Measurements from ENCODE around the gene UMAD1. TPM values are rescaled to one million over a fixed set of nuclear protein-coding genes. Genes with fewer than 3 reads are reported as not detected.

UMAD1 gene
- total RNA-seq, 1 donor from 2014 or later = 13.9 TPM

- CTCF ChIA-PET = no interaction called here
- ATAC-seq (ENCODE audit: low read depth) = no peak
- intact Hi-C loops (cut with micrococcal nuclease) = no loop called here
- Mint-ChIP-seq H3K27ac (no peak overlapping the region), H3K27me3 (no peaks in the 10 kb centered on the region), H3K4me3 (no peak overlapping the region), H3K36me3 (ENCODE audit: low read depth) (peaks cover 3% of the 10 kb centered on the region), H3K9me3 (no peaks in the 10 kb centered on the region), H3K4me1 (peaks cover 15% of the 10 kb centered on the region)
- DNase-seq = no peak
- POLR2A ChIA-PET = no interaction called here
- no peak for TF ChIP-seq CTCF (IDR thresholded peaks at IDR 0.05)
Measured at GRCh38 chr7:7810380-7810779, 169.8 kb downstream of the UMAD1 start.

DNA sequence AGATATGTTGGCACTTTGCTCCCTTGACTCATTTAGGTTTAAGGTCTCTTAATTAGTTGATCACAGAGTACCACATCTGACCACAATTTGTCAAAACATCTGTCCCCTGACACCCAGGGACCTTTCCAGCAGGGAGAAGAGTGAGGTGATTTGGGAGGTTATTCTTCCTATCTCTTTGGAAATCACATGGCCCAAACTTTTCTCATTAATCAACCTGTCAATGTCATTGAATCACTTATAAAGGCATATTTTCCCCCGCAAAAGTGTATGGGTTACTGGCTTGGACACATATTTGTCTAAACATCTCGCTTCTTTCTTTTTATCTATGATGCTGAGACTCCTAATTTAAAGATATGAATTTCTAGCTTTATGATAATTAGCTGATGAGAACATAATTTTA is 170.3 kb downstream of the UMAD1 start:
- Mint-ChIP-seq H3K4me1 (peaks cover 20% of the 10 kb centered on the region), H3K27ac (no peak overlapping the region), H3K4me3 (no peak overlapping the region), H3K9me3 (no peaks in the 10 kb centered on the region), H3K36me3 (ENCODE audit: low read depth) (peaks cover 3% of the 10 kb centered on the region), H3K27me3 (no peaks in the 10 kb centered on the region)
- intact Hi-C loops (cut with micrococcal nuclease) = no loop called here
- no peak for ATAC-seq (ENCODE audit: low read depth)
- no peak for DNase-seq
- TF ChIP-seq CTCF (IDR thresholded peaks at IDR 0.05) = no peak
- CTCF ChIA-PET = no interaction called here
- POLR2A ChIA-PET = no interaction called here

GRCh38 chr7:7812112-7812511 is 171.6 kb downstream of the UMAD1 start:
- Mint-ChIP-seq H3K9me3 (no peaks in the 10 kb centered on the region), H3K27me3 (no peaks in the 10 kb centered on the region), H3K27ac (no peak overlapping the region), H3K4me3 (no peak overlapping the region), H3K36me3 (ENCODE audit: low read depth) (peaks cover 3% of the 10 kb centered on the region), H3K4me1 (peaks cover 33% of the 10 kb centered on the region)
- CTCF ChIA-PET = no interaction called here
- no peak for ATAC-seq (ENCODE audit: low read depth)
- POLR2A ChIA-PET = no interaction called here
- intact Hi-C loops (cut with micrococcal nuclease) = no loop called here
- TF ChIP-seq CTCF (IDR thresholded peaks at IDR 0.05) = no peak
- DNase-seq = no peak

DNA sequence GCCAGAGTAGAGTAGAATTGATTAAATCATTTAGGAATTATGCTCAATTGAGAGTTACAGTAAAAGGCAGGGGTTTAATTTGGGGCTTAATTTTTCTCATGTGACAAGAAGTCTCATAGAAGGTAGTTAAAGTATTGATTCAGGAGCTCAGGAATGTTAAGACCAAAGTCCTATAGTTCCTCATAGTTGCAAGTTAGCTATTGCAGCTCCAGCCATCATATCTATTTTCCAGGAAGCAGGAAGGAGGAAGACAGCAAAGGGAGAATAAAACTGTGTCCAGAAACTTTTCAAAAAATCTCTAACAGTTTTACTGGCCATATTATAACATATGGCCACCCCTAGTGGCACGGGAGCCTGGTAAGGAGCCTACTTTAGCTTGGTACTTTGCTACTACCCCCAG is 174.8 kb downstream of the UMAD1 start:
- Mint-ChIP-seq H3K27me3 (no peaks in the 10 kb centered on the region), H3K36me3 (ENCODE audit: low read depth) (peaks cover 9% of the 10 kb centered on the region), H3K4me1 (peaks cover 65% of the 10 kb centered on the region), H3K27ac (peak overlapping the region; percentile 82), H3K9me3 (peaks cover 9% of the 10 kb centered on the region), H3K4me3 (no peak overlapping the region)
- no peak for DNase-seq
- TF ChIP-seq CTCF (IDR thresholded peaks at IDR 0.05) = no peak
- POLR2A ChIA-PET = no interaction called here
- CTCF ChIA-PET = no interaction called here
- no peak for ATAC-seq (ENCODE audit: low read depth)
- intact Hi-C loops (cut with micrococcal nuclease) = no loop called here

- ChIA-PET CTCF (no interaction called here), POLR2A (interaction anchor here (0.6 kb wide), 1 partner anchor 32 kb away, joined by 4 read pairs; no protein-coding TSS in a partner anchor)
- peak overlapping the region; percentile 82 for H3K27ac Mint-ChIP-seq
- intact Hi-C loops (cut with micrococcal nuclease) = loop anchor here (2.0 kb wide), 2 partner anchors 43 to 53 kb away; no protein-coding TSS in a partner anchor
- peaks cover 71% of the 10 kb centered on the region for H3K4me1 Mint-ChIP-seq
- DNase-seq = no peak
- H3K27me3 Mint-ChIP-seq = no peaks in the 10 kb centered on the region
- peaks cover 9% of the 10 kb centered on the region for H3K9me3 Mint-ChIP-seq
- peak; percentile 56 for ATAC-seq (ENCODE audit: low read depth)
- TF ChIP-seq CTCF (IDR thresholded peaks at IDR 0.05) = no peak
- peak overlapping the region; percentile 67 for H3K4me3 Mint-ChIP-seq
- H3K36me3 Mint-ChIP-seq (ENCODE audit: low read depth) = peaks cover 9% of the 10 kb centered on the region
Measured at GRCh38 chr7:7816084-7816483, 175.5 kb downstream of the UMAD1 start.

Data from activated B cell treated with CpG ODN at 0.5 μM for 24 hours (primary cell).